IMR-90 (cell line): ENCODE measurements around the gene RRP36. TPM values are rescaled to one million over a fixed set of nuclear protein-coding genes. Genes with fewer than 3 reads are reported as not detected.

Experiments
- ATAC-seq: fragments of 200-7000 bp; cut with Tn5 transposase; 2 replicates; pipeline ENCODE4 v1.9.1; 2020; ENCODE audit warnings: low read depth, mild to moderate bottlenecking, moderate library complexity
- BruUV-seq: library from RNA; stranded (reverse); fragments of 400-500 nt; replicated peaks from 2 replicates; lab custom pipeline; 2021; lab: Mats Ljungman, UMichigan
- CTCF ChIA-PET: fragments of 300-600 bp; formaldehyde crosslinking; extraction: SDS; loops from one replicate; lab custom pipeline; 2021; ENCODE audit warnings: antibody characterized with exemption; lab: Yijun Ruan, JAX
- POLR2A ChIA-PET: fragments of 300-600 bp; sonication (Branson Sonifier 250); formaldehyde crosslinking; loops from one replicate; lab custom pipeline; 2022; ENCODE audit warnings: antibody characterized with exemption; ENCODE audit not compliant: unreplicated experiment; lab: Charles Lee
- DNase-seq: peaks from one replicate; pipeline ENCODE4 v3.0.0; 2013
- H2AFZ ChIP-seq: replicated peaks from 2 replicates; pipeline ENCODE3; 2013; ENCODE audit warnings: low read length, mild to moderate bottlenecking; ENCODE audit not compliant: poor library complexity
- H2AK5ac ChIP-seq: 2 replicates; pipeline ENCODE4 v1.6.1; 2013; ENCODE audit warnings: low read depth, low read length, inconsistent platforms
- H2AK9ac ChIP-seq: replicated peaks from 2 replicates; pipeline ENCODE3; 2013; ENCODE audit warnings: mild to moderate bottlenecking, low read depth, low read length, moderate library complexity; ENCODE audit not compliant: poor library complexity
- H2BK120ac ChIP-seq: 2 replicates; pipeline ENCODE4 v1.6.1; 2013; ENCODE audit warnings: low read depth, low read length, inconsistent platforms
- H2BK15ac ChIP-seq: 3 replicates; pipeline ENCODE4 v1.6.1; 2013; ENCODE audit warnings: low read depth, low read length, inconsistent platforms
- H2BK20ac ChIP-seq: 2 replicates; pipeline ENCODE4 v1.6.1; 2013; ENCODE audit warnings: low read depth, mild to moderate bottlenecking, inconsistent platforms, low read length, moderate library complexity
- H2BK5ac ChIP-seq: 2 replicates; pipeline ENCODE4 v1.6.1; 2013; ENCODE audit warnings: mild to moderate bottlenecking, low read depth, low read length, inconsistent platforms; ENCODE audit not compliant: poor library complexity, severe bottlenecking
- H3K14ac ChIP-seq: replicated peaks from 2 replicates; pipeline ENCODE4 v1.6.1; 2013; ENCODE audit warnings: low read depth, low read length, inconsistent platforms
- H3K18ac ChIP-seq: 2 replicates; pipeline ENCODE4 v1.6.1; 2013; ENCODE audit warnings: low read depth, low read length, control low read depth
- H3K23ac ChIP-seq: 2 replicates; pipeline ENCODE4 v1.6.1; 2013; ENCODE audit warnings: low read depth, low read length, inconsistent platforms
- H3K27ac ChIP-seq: 2 replicates; pipeline ENCODE4 v1.5.1; 2013; ENCODE audit warnings: mild to moderate bottlenecking, control low read depth, low read length; ENCODE audit not compliant: insufficient read depth
- H3K27me3 ChIP-seq: 2 replicates; pipeline ENCODE4 v1.6.1; 2013; ENCODE audit warnings: low read length; ENCODE audit not compliant: control insufficient read depth, insufficient read depth
- H3K36me3 ChIP-seq: 2 replicates; pipeline ENCODE4 v1.6.1; 2013; ENCODE audit warnings: low read length, mixed read lengths; ENCODE audit not compliant: control insufficient read depth, insufficient read depth
- H3K4ac ChIP-seq: 2 replicates; pipeline ENCODE4 v1.6.1; 2013; ENCODE audit warnings: low read depth, low read length, inconsistent platforms
- H3K4me1 ChIP-seq: 2 replicates; pipeline ENCODE4 v1.6.1; 2013; ENCODE audit warnings: low read length, mixed read lengths; ENCODE audit not compliant: control insufficient read depth, insufficient read depth
- H3K4me2 ChIP-seq: 2 replicates; pipeline ENCODE4 v1.6.1; 2013; ENCODE audit warnings: low read depth, mild to moderate bottlenecking, control low read depth, low read length, moderate library complexity
- H3K4me3 ChIP-seq: 2 replicates; pipeline ENCODE4 v1.5.1; 2013; ENCODE audit warnings: low read depth, mild to moderate bottlenecking, control low read depth, low read length, moderate library complexity; ENCODE audit not compliant: insufficient read depth
- H3K56ac ChIP-seq: 2 replicates; pipeline ENCODE4 v1.6.1; 2013; ENCODE audit warnings: low read length, inconsistent platforms; ENCODE audit not compliant: insufficient read depth; ENCODE audit errors: extremely low read depth
- H3K79me1 ChIP-seq, 2 experiments: 2 replicates each; pipeline ENCODE4 v1.6.1; 2013; ENCODE audit warnings: low read length in 2 of 2, inconsistent platforms in 1 of 2, low read depth in 1 of 2
- H3K9ac ChIP-seq: 2 replicates; pipeline ENCODE4 v1.6.1; 2013; ENCODE audit warnings: low read depth, low read length, control low read depth
- H3K9me1 ChIP-seq: 2 replicates; pipeline ENCODE4 v1.6.1; 2013; ENCODE audit warnings: low read length, inconsistent platforms; ENCODE audit not compliant: insufficient read depth
- H3K9me3 ChIP-seq: 2 replicates; pipeline ENCODE4 v1.6.1; 2013; ENCODE audit warnings: low read length; ENCODE audit not compliant: control insufficient read depth, insufficient read depth
- H4K20me1 ChIP-seq: 2 replicates; pipeline ENCODE4 v1.6.1; 2013; ENCODE audit warnings: low read length, inconsistent platforms; ENCODE audit not compliant: insufficient read depth
- H4K5ac ChIP-seq: 2 replicates; pipeline ENCODE4 v1.6.1; 2013; ENCODE audit warnings: mild to moderate bottlenecking, low read depth, low read length, control low read depth
- H4K8ac ChIP-seq, 2 experiments: 2 replicates each; pipeline ENCODE4 v1.6.1; 2013; ENCODE audit warnings: low read depth in 2 of 2, low read length in 2 of 2, control low read depth in 1 of 2, inconsistent platforms in 1 of 2
- H4K91ac ChIP-seq: 2 replicates; pipeline ENCODE4 v1.6.1; 2013; ENCODE audit warnings: low read depth, low read length, inconsistent platforms; ENCODE audit not compliant: insufficient read depth
- BHLHE40 ChIP-seq: fragments of 150-350 bp; IDR thresholded peaks from 2 replicates; pipeline ENCODE4 v1.6.1; 2016; ENCODE audit warnings: mild to moderate bottlenecking, low read depth, low read length
- CEBPB ChIP-seq: IDR thresholded peaks from 2 replicates; pipeline ENCODE4 v1.6.1; 2012; ENCODE audit warnings: low read depth, low read length, improper control_type of control experiment
- ELK1 ChIP-seq: fragments of 150-350 bp; IDR thresholded peaks from 2 replicates; pipeline ENCODE4 v1.6.1; 2016; ENCODE audit warnings: low read depth, mild to moderate bottlenecking, low read length, moderate library complexity, borderline replicate concordance
- FOS ChIP-seq: fragments of 150-350 bp; IDR thresholded peaks from 2 replicates; pipeline ENCODE4 v1.6.1; 2016; ENCODE audit warnings: low read depth, low read length
- MXI1 ChIP-seq: IDR thresholded peaks from 2 replicates; pipeline ENCODE4 v1.6.1; 2012; ENCODE audit warnings: low read depth, mild to moderate bottlenecking, low read length, moderate library complexity, borderline replicate concordance
- NFE2L2 ChIP-seq: fragments of 150-350 bp; IDR thresholded peaks from 2 replicates; pipeline ENCODE4 v1.6.1; 2016; ENCODE audit warnings: low read depth, mild to moderate bottlenecking, low read length
- POLR2A ChIP-seq: IDR thresholded peaks from 2 replicates; pipeline ENCODE4 v1.6.1; 2012; ENCODE audit warnings: mild to moderate bottlenecking, low read depth, low read length
- RAD21 ChIP-seq: IDR thresholded peaks from 2 replicates; pipeline ENCODE4 v1.6.1; 2012; ENCODE audit warnings: low read length, improper control_type of control experiment
- RCOR1 ChIP-seq: IDR thresholded peaks from 2 replicates; pipeline ENCODE4 v1.6.1; 2012; ENCODE audit warnings: mild to moderate bottlenecking, low read length, improper control_type of control experiment; ENCODE audit not compliant: insufficient replicate concordance
- RFX5 ChIP-seq: IDR thresholded peaks from 2 replicates; pipeline ENCODE4 v1.8.0; 2012; ENCODE audit warnings: low read depth, mild to moderate bottlenecking, low read length, moderate library complexity
- SMC3 ChIP-seq: fragments of 150-350 bp; IDR thresholded peaks from 2 replicates; pipeline ENCODE4 v1.6.1; 2016; ENCODE audit warnings: low read depth, mild to moderate bottlenecking, antibody characterized with exemption, low read length, moderate library complexity
- WGBS, 2 experiments: methylation state at CpG; one replicate each; pipeline versions ENCODE4 v1.1.5 to v1.1.7; 2013; ENCODE audit warnings: missing lambda C conversion rate in 2 of 2; ENCODE audit not compliant: insufficient read length in 1 of 2; ENCODE audit errors: extremely low coverage in 2 of 2; 5-methylcytosine and 5-hydroxymethylcytosine counted together
- dilution Hi-C: fragments of 300-500 bp; cut with HindIII; formaldehyde crosslinking; loops from one replicate; pipeline ENCODE4 v1.14.3; 2018; ENCODE audit warnings: low sequenced_read_pairs; ENCODE audit not compliant: unreplicated experiment
- in situ Hi-C: fragments of 300-500 bp; cut with MboI; formaldehyde crosslinking; loops from 3 replicates; pipeline ENCODE4 v1.14.3; 2019; ENCODE audit warnings: low sequenced_read_pairs, inconsistent platforms, mixed read lengths
- intact Hi-C: fragments of 100-400 bp; cut with micrococcal nuclease; formaldehyde crosslinking; loops from 2 replicates; pipeline ENCODE4 v1.10.0; 2022
- polyA plus RNA-seq, 3 experiments: library from polyadenylated mRNA; depleted of rRNA; stranded (reverse); fragments of >200 nt; gene quantifications; 2 replicates each; pipeline ENCODE4 v1.2.3, GENCODE V29; 2012; ENCODE audit warnings: low replicate concordance in 1 of 3
- total RNA-seq: library from RNA; depleted of rRNA; stranded (reverse); fragments of >200 nt; gene quantifications from 2 replicates; pipeline ENCODE4 v1.2.3, GENCODE V29; 2012
- TF ChIP-seq, protein P1 (sequence below): fragments of 150-350 bp; IDR thresholded peaks from 2 replicates; pipeline ENCODE4 v1.6.1; 2017; ENCODE audit warnings: mild to moderate bottlenecking, antibody characterized with exemption, low read length, low read depth
- TF ChIP-seq, protein P2 (sequence below): conservative IDR thresholded peaks from 2 replicates; pipeline ENCODE4 v1.5.1; 2012; ENCODE audit warnings: mild to moderate bottlenecking, low read depth, low read length, improper control_type of control experiment

Gene RRP36
- total and polyA plus RNA-seq, 2 of the 4 experiments (the other 2 are of a cell fraction): 54.3 to 106 TPM

DNA sequence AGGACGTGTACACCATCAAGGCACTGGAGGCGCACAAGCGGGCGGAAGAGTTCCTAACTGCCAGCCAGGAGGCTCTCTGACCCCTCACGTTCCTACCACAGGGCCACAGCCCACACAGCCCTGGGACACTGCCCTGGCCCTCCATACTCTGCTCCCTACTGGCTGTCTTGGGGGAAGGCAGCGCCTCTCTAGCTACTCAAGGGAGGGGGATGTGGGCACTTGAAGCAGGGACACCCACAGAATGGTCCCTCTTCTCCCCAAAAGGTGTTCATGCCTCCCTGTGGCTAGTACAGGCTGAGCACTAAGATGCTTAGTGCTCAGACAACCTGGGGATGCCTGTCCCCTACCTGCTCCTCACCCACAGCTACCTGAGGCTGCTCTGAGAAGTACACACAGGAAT, 10.2 kb upstream of the RRP36 start:
- Histone ChIP-seq H3K79me1 (peaks cover 5 to 48% of the 10 kb centered on the region in 2 experiments; a peak in 2 of 4 replicates), H3K27me3 (no peaks in the 10 kb centered on the region), H3K27ac (no peak overlapping the region), H3K4me3 (no peak overlapping the region), H2AK5ac (no peak overlapping the region), H2BK15ac (no peak overlapping the region), H4K5ac (no peak overlapping the region), H3K9ac (no peak overlapping the region), H4K20me1 (no peaks in the 10 kb centered on the region; the same call in 1 of the 2 replicates), H4K8ac (no peak overlapping the region), H2BK5ac (no peak overlapping the region), H3K14ac (no peak overlapping the region), H2BK20ac (no peak overlapping the region), H3K56ac (no peak overlapping the region), H4K91ac (no peak overlapping the region), H3K36me3 (peaks cover 48% of the 10 kb centered on the region), H3K9me1 (peaks cover 3% of the 10 kb centered on the region), H3K18ac (no peak overlapping the region), H3K4me1 (peaks cover 5% of the 10 kb centered on the region), H3K9me3 (no peaks in the 10 kb centered on the region), H2AFZ (no peak overlapping the region), H3K4me2 (no peak overlapping the region), H2BK120ac (no peak overlapping the region), H3K4ac (no peak overlapping the region), H3K23ac (no peak overlapping the region), H2AK9ac (peak overlapping the region; percentile 37)
- dilution Hi-C loops: no loop called here
- DNase-seq (no peak), ATAC-seq (no peak)
- TF ChIP-seq BHLHE40 (no peak), CEBPB (no peak), ELK1 (no peak), RCOR1 (no peak), RFX5 (no peak), FOS (no peak), MXI1 (no peak), RAD21 (no peak), SMC3 (no peak), NFE2L2 (no peak), POLR2A (no peak)
- TF ChIP-seq, protein P1, sequence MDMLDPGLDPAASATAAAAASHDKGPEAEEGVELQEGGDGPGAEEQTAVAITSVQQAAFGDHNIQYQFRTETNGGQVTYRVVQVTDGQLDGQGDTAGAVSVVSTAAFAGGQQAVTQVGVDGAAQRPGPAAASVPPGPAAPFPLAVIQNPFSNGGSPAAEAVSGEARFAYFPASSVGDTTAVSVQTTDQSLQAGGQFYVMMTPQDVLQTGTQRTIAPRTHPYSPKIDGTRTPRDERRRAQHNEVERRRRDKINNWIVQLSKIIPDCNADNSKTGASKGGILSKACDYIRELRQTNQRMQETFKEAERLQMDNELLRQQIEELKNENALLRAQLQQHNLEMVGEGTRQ: no peak
- TF ChIP-seq, protein P2, sequence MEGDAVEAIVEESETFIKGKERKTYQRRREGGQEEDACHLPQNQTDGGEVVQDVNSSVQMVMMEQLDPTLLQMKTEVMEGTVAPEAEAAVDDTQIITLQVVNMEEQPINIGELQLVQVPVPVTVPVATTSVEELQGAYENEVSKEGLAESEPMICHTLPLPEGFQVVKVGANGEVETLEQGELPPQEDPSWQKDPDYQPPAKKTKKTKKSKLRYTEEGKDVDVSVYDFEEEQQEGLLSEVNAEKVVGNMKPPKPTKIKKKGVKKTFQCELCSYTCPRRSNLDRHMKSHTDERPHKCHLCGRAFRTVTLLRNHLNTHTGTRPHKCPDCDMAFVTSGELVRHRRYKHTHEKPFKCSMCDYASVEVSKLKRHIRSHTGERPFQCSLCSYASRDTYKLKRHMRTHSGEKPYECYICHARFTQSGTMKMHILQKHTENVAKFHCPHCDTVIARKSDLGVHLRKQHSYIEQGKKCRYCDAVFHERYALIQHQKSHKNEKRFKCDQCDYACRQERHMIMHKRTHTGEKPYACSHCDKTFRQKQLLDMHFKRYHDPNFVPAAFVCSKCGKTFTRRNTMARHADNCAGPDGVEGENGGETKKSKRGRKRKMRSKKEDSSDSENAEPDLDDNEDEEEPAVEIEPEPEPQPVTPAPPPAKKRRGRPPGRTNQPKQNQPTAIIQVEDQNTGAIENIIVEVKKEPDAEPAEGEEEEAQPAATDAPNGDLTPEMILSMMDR: no peak
- in situ Hi-C loops: no loop called here
- intact Hi-C loops: no loop called here
- ChIA-PET CTCF (no interaction called here), POLR2A (interaction anchor here (0.5 kb wide), 1 partner anchor 15 kb away, joined by 3 read pairs; no protein-coding TSS in a partner anchor)
- no TSS peak for BruUV-seq
- WGBS, 2 experiments: 100% methylated on average over 2 of the region's 6 CpGs; no CpG with 5 or more reads in 1 of the 2 experiments
